Retinal pigment epithelial cell (primary cell): ENCODE results near the gene UBE4B.
"Not testable (repeated sequence)": the region's sequence is repeated elsewhere in the genome, so short reads cannot be mapped to it uniquely, and the experiment has no call there.

Experiments used
- DNase-seq: peaks from one replicate; pipeline ENCODE4 v3.0.0-alpha.2; 2010; ENCODE audit warnings: low read depth
- H3K4me3 ChIP-seq: 2 replicates; pipeline ENCODE4 v1.5.1; 2011; ENCODE audit warnings: mild to moderate bottlenecking, low read length, control low read depth, moderate library complexity
- CTCF ChIP-seq: conservative IDR thresholded peaks from 2 replicates; pipeline ENCODE4 v1.5.1; 2011; ENCODE audit warnings: low read depth, low read length, control low read depth, inconsistent platforms

Gene UBE4B

DNA sequence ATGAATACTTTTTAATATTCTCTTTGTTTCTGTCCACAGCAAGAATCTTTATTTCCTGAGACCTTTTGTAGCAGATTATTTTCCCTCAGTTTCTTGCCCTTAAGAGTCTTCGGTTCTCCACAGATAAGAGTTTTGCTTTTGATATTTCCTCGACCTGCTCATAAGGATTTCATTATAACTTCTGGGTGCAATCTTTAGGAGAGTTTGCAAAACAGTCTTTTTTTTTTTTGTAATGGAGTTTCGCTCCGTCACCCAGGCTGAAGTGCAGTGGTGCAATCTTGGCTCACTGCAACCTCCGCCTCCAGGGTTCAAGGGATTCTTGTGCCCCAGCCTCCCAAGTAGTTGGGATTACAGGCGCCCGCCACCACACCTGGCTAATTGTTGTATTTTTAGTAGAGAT lies 10.1 kb upstream of the UBE4B start:
- TF ChIP-seq CTCF, result no peak
- H3K4me3 ChIP-seq, result no peak overlapping the region
- DNase-seq, result no peak

DNA sequence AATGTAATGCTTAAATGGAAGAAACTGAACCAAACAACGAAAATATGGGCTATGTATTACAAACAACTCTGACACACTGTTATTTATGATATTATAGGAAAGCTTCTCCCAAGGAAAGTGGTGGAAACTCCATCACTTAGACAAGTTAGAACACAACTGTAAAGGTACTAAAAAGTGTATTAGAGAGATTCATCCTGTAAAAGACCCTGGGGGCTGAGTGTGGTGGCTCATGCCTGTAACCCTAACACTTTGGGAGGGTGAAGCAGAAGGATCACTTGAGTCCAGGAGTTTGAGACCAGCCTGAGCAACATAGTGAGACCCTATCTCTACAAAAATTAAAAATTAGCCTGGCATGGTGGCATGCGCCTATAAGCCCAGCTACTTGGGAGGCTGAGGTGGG lies 7.4 kb upstream of the UBE4B start:
- TF ChIP-seq CTCF, result no peak
- no peak for DNase-seq
- no peak overlapping the region for H3K4me3 ChIP-seq

- no peak overlapping the region for H3K4me3 ChIP-seq
- no peak for TF ChIP-seq CTCF
- no peak for DNase-seq
Measured at GRCh38 chr1:10027027-10027426, 5.7 kb upstream of the UBE4B start.

GRCh38 chr1:10028956-10029500 lies 3.7 kb upstream of the UBE4B start:
- not testable (repeated sequence) for H3K4me3 ChIP-seq, DNase-seq

- peak; percentile 83 for DNase-seq
- TF ChIP-seq CTCF, result no peak
- peak overlapping the region; percentile 2 for H3K4me3 ChIP-seq
Measured at GRCh38 chr1:10031461-10031860, 1.3 kb upstream of the UBE4B start.

DNA sequence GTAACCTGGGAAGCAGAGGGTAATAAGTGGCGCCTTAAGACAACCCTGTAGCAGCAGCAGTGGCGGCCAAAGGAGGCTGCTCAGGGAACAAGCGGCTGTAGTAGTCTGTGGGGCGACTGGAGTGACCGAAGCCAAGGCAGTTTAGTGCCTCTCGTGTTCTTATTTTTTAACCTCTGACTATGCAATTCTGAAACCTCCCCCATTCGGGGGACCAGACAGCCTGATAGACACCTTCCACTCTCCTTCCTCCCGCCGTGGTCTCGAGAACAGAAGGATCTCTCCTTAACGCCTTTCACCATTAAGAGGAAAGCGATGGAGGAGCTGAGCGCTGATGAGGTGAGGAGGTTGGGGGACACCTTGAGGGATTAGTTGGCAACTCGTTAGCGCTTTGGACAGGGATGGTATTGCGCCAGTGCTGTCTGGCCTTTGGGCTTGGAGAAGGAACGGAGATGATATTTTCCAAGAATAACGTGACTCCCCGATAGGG lies 644 bp downstream of the UBE4B start:
- peak overlapping the region; percentile 99 for H3K4me3 ChIP-seq
- DNase-seq, result no peak
- no peak for TF ChIP-seq CTCF

- no peak for TF ChIP-seq CTCF
- DNase-seq, result no peak
- H3K4me3 ChIP-seq, result no peak overlapping the region
Measured at GRCh38 chr1:10042746-10043145, 10.0 kb downstream of the UBE4B start.
